ENCODE measurements around the gene OBSL1. TPM values are rescaled to one million over a fixed set of nuclear protein-coding genes. Genes with fewer than 3 reads are reported as not detected.
A peak's percentile ranks its signal among the peaks of the same experiment; 100 is the strongest.

Gene OBSL1
- total and polyA plus RNA-seq, 7 experiments from 2014 or later = 0.19 to 7.1 (median 4.0) TPM; not detected in 4

- CTCF ChIA-PET = no interaction called here
- H3K36me3 Mint-ChIP-seq = no peaks in the 10 kb centered on the region
- DNase-seq (peak; percentile 62 to 89 (median 73)), ATAC-seq (peak; percentile 94)
- Histone ChIP-seq H3K36me3 (ENCODE audit: control insufficient read depth in 2 of 3, insufficient read depth in 3 of 3, low read length in 3 of 3) (no peaks in the 10 kb centered on the region), H3K27ac (ENCODE audit: low read depth, low read length) (no peak overlapping the region), H3K9me3 (ENCODE audit: control insufficient read depth in 2 of 3, low read length in 3 of 3) (no peaks in the 10 kb centered on the region), H3K27me3 (ENCODE audit: control insufficient read depth in 2 of 2, insufficient read depth in 2 of 2, low read length in 2 of 2) (peaks cover 3 to 17% of the 10 kb centered on the region in 2 donors), H3K4me3 (ENCODE audit: low read length) (peak overlapping the region; percentile 57), H3K4me1 (ENCODE audit: control insufficient read depth in 2 of 2, insufficient read depth in 2 of 2, low read length in 2 of 2) (peaks cover 5 to 13% of the 10 kb centered on the region in 2 donors)
- peak overlapping the region; percentile 60 to 85 (median 78) for H3K4me3 Mint-ChIP-seq
- H3K4me1 Mint-ChIP-seq = peaks cover 5 to 20% (median 8%) of the 10 kb centered on the region in 7 donors
- H3K27me3 Mint-ChIP-seq = peaks cover 0 to 48% (median 33%) of the 10 kb centered on the region in 5 donors
- peak overlapping the region in 3 of 9 donors; percentile 14 to 59 (median 48) for H3K27ac Mint-ChIP-seq
- POLR2A ChIA-PET = interaction anchor here (0.6 to 1.6 kb wide), 4 partner anchors 9 to 101 kb away, joined by 3 to 6 read pairs (median 4); partner anchors contain the start of genes CHPF and TMEM198
- intact Hi-C loops (cut with micrococcal nuclease) = loop anchor here (1.0 to 2.0 kb wide), 4 partner anchors 9 to 54 kb away; partner anchors contain the start of genes CHPF (in 2 of the 2), GMPPA (in 2 of the 2) and STK11IP (in 2 of the 2)
- H3K9me3 Mint-ChIP-seq = no peaks in the 10 kb centered on the region
Measured at GRCh38 chr2:219552382-219553167, 18.8 kb downstream of the OBSL1 start.

DNA sequence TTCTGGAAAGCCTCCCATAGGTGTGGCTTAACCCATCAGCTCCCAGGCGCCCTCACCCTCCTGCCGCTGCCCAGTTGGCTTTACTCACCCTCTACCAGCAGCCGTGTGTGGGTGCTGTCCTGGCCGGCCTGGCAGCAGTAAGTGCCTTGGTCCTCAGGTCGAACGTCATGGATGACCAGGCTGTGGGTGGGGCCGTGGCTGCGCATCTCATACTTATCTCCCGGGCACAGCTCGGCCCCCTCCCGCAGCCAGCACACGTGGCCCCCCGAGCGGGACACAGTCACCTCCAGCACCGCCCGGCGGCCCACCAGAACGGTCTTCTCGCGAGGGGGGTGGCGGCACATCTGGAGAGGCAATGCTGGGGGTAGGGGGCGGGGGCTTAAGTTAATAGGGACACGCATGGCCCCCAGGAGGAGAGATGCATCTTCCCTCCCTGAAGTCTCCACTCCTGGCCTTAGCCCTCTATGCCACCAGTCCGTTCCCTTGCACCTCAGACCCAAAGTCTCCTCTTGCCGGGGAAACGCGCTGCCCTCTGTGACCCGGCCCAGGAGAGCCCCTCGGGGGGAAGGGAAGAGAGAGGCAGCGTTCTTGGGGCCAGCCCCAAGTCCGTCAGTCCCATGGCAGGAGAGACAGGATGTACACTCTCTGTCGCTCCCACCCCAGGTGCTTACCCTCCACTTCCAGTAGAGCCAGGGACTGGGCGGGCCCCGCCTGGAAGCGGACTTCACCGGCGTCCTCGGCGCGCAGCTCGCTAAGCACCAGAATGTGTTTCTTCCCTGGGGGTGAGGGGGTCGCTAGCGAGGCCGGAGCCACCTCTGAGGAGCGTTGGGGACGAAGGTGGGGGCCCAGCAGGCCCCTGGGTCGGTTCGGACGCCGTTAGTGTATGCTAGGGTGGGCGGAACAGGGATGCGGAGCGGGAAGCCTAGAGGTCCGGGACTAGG is 19.6 kb downstream of the OBSL1 start:
- Histone ChIP-seq H3K27ac (ENCODE audit: low read depth, low read length) (no peak overlapping the region), H3K36me3 (ENCODE audit: control insufficient read depth in 2 of 3, insufficient read depth in 3 of 3, low read length in 3 of 3) (no peaks in the 10 kb centered on the region), H3K9me3 (ENCODE audit: control insufficient read depth in 2 of 3, low read length in 3 of 3) (no peaks in the 10 kb centered on the region), H3K4me1 (ENCODE audit: control insufficient read depth in 2 of 2, insufficient read depth in 2 of 2, low read length in 2 of 2) (peaks cover 5 to 13% of the 10 kb centered on the region in 2 donors), H3K27me3 (ENCODE audit: control insufficient read depth in 2 of 2, insufficient read depth in 2 of 2, low read length in 2 of 2) (peaks cover 3 to 17% of the 10 kb centered on the region in 2 donors), H3K4me3 (ENCODE audit: low read length) (peak overlapping the region; percentile 57)
- peak overlapping the region in 4 of 9 donors; percentile 14 to 59 (median 54) for H3K27ac Mint-ChIP-seq
- ChIA-PET POLR2A (interaction anchor here (0.6 to 1.6 kb wide), 3 partner anchors 8 to 102 kb away, joined by 3 to 6 read pairs (median 4); partner anchors contain the start of genes CHPF and TMEM198), CTCF (no interaction called here)
- peak overlapping the region; percentile 60 to 85 (median 78) for H3K4me3 Mint-ChIP-seq
- H3K9me3 Mint-ChIP-seq = no peaks in the 10 kb centered on the region
- intact Hi-C loops (cut with micrococcal nuclease) = loop anchor here (1.0 to 2.0 kb wide), 4 partner anchors 8 to 53 kb away; partner anchors contain the start of genes CHPF (in 2 of the 2), GMPPA (in 2 of the 2) and STK11IP (in 2 of the 2)
- ATAC-seq (peak; percentile 1), DNase-seq (peak in 6 of 9 donors; percentile 17 to 38 (median 26))
- H3K36me3 Mint-ChIP-seq = no peaks in the 10 kb centered on the region
- H3K27me3 Mint-ChIP-seq = peaks cover 0 to 45% (median 32%) of the 10 kb centered on the region in 5 donors
- H3K4me1 Mint-ChIP-seq = peaks cover 5 to 20% (median 8%) of the 10 kb centered on the region in 7 donors

DNA sequence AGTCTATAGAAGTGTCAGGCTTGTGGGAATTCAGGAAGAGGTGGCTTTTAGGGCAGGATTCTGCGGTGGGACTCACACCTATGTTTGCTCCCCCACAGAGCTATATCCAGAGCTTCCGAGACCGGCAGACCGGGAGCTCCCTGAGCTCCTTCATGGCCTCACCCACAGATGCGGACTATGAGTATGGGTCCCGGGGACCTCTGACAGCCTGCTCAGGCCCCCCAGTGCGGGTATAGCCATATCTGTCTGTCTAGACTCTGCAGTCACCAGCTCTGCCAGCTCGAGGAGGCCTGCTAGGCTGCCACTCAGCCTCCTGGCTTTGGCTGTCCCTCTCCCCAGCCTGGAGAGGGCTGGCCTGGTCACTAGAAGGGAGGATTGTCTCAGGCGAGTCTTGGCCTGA is 21.7 kb downstream of the OBSL1 start:
- intact Hi-C loops (cut with micrococcal nuclease) = no loop called here

DNA sequence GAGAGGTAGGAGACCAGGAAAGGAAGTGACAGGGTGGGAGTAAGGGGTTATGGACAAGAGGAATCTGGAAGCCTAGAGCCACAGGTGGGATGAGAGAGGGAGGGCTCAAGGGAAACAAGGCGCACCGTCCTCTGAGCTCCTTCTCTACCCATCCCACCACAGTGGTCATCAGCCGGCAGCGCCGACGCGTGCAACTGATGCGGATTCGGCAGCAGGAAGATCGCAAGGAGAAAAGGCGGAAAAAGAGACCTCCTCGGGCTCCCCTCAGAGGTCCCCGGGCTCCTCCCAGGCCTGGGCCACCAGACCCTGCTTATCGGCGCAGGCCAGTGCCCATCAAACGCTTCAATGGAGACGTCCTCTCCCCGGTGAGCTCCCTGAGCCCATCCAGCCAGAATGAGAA is 22.3 kb downstream of the OBSL1 start:
- CTCF ChIA-PET = no interaction called here
- H3K4me3 Mint-ChIP-seq = peak overlapping the region in 1 of 10 donors; percentile 8
- ATAC-seq = no peak

More for the DNA sequence above, 21.7 kb downstream of the OBSL1 start:
- Histone ChIP-seq H3K4me3 (ENCODE audit: low read length) (no peak overlapping the region), H3K36me3 (ENCODE audit: control insufficient read depth in 2 of 3, insufficient read depth in 3 of 3, low read length in 3 of 3) (no peaks in the 10 kb centered on the region), H3K27me3 (ENCODE audit: control insufficient read depth in 2 of 2, insufficient read depth in 2 of 2, low read length in 2 of 2) (peaks cover 3 to 17% of the 10 kb centered on the region in 2 donors), H3K9me3 (ENCODE audit: control insufficient read depth in 2 of 3, low read length in 3 of 3) (no peaks in the 10 kb centered on the region), H3K27ac (ENCODE audit: low read depth, low read length) (no peak overlapping the region), H3K4me1 (ENCODE audit: control insufficient read depth in 2 of 2, insufficient read depth in 2 of 2, low read length in 2 of 2) (peaks cover 5 to 13% of the 10 kb centered on the region in 2 donors)
- Mint-ChIP-seq H3K4me3 (no peak overlapping the region), H3K9me3 (no peaks in the 10 kb centered on the region), H3K27ac (no peak overlapping the region), H3K4me1 (peaks cover 8 to 24% (median 13%) of the 10 kb centered on the region in 7 donors), H3K27me3 (peaks cover 0 to 47% (median 26%) of the 10 kb centered on the region in 5 donors), H3K36me3 (no peaks in the 10 kb centered on the region)
- POLR2A ChIA-PET = interaction anchor here (1.4 kb wide), 1 partner anchor 10 kb away, joined by 3 read pairs; no protein-coding TSS in a partner anchor
- DNase-seq = no peak
- CTCF ChIA-PET = no interaction called here
- no peak for ATAC-seq

GRCh38 chr2:219547621-219548020 is 23.7 kb downstream of the OBSL1 start:
- no peaks in the 10 kb centered on the region for H3K9me3 ChIP-seq (ENCODE audit: control insufficient read depth in 2 of 3, low read length in 3 of 3)
- peaks cover 0 to 5% of the 10 kb centered on the region in 2 donors for H3K27me3 ChIP-seq (ENCODE audit: control insufficient read depth in 2 of 2, insufficient read depth in 2 of 2, low read length in 2 of 2)
- ATAC-seq = no peak
- Mint-ChIP-seq H3K9me3 (peaks cover 0 to 3% (median 0%) of the 10 kb centered on the region in 11 donors), H3K4me1 (peaks cover 16 to 25% (median 19%) of the 10 kb centered on the region in 7 donors), H3K27me3 (peaks cover 0 to 40% (median 21%) of the 10 kb centered on the region in 5 donors), H3K36me3 (no peaks in the 10 kb centered on the region), H3K27ac (no peak overlapping the region), H3K4me3 (no peak overlapping the region)
- POLR2A ChIA-PET = no interaction called here
- H3K36me3 ChIP-seq (ENCODE audit: control insufficient read depth in 2 of 3, insufficient read depth in 3 of 3, low read length in 3 of 3) = no peaks in the 10 kb centered on the region
- intact Hi-C loops (cut with micrococcal nuclease) = no loop called here
- no peak overlapping the region for H3K27ac ChIP-seq (ENCODE audit: low read depth, low read length)
- CTCF ChIA-PET = no interaction called here
- DNase-seq = no peak
- H3K4me1 ChIP-seq (ENCODE audit: control insufficient read depth in 2 of 2, insufficient read depth in 2 of 2, low read length in 2 of 2) = peaks cover 8% of the 10 kb centered on the region in 2 donors
- no peak overlapping the region for H3K4me3 ChIP-seq (ENCODE audit: low read length)

More for the DNA sequence above, 22.3 kb downstream of the OBSL1 start:
- no peak overlapping the region for H3K27ac ChIP-seq (ENCODE audit: low read depth, low read length)
- H3K27ac Mint-ChIP-seq = no peak overlapping the region
- intact Hi-C loops (cut with micrococcal nuclease) = no loop called here
- peaks cover 5 to 13% of the 10 kb centered on the region in 2 donors for H3K4me1 ChIP-seq (ENCODE audit: control insufficient read depth in 2 of 2, insufficient read depth in 2 of 2, low read length in 2 of 2)
- H3K4me1 Mint-ChIP-seq = peaks cover 14 to 28% (median 19%) of the 10 kb centered on the region in 7 donors
- POLR2A ChIA-PET = interaction anchor here (1.4 kb wide), 1 partner anchor 11 kb away, joined by 3 read pairs; no protein-coding TSS in a partner anchor
- no peak overlapping the region for H3K4me3 ChIP-seq (ENCODE audit: low read length)
- peaks cover 2 to 14% of the 10 kb centered on the region in 2 donors for H3K27me3 ChIP-seq (ENCODE audit: control insufficient read depth in 2 of 2, insufficient read depth in 2 of 2, low read length in 2 of 2)
- H3K27me3 Mint-ChIP-seq = peaks cover 0 to 50% (median 23%) of the 10 kb centered on the region in 5 donors
- peaks cover 0 to 3% (median 0%) of the 10 kb centered on the region in 11 donors for H3K9me3 Mint-ChIP-seq
- no peaks in the 10 kb centered on the region for H3K9me3 ChIP-seq (ENCODE audit: control insufficient read depth in 2 of 3, low read length in 3 of 3)
- no peaks in the 10 kb centered on the region for H3K36me3 ChIP-seq (ENCODE audit: control insufficient read depth in 2 of 3, insufficient read depth in 3 of 3, low read length in 3 of 3)
- H3K36me3 Mint-ChIP-seq = no peaks in the 10 kb centered on the region
- DNase-seq = no peak

DNA sequence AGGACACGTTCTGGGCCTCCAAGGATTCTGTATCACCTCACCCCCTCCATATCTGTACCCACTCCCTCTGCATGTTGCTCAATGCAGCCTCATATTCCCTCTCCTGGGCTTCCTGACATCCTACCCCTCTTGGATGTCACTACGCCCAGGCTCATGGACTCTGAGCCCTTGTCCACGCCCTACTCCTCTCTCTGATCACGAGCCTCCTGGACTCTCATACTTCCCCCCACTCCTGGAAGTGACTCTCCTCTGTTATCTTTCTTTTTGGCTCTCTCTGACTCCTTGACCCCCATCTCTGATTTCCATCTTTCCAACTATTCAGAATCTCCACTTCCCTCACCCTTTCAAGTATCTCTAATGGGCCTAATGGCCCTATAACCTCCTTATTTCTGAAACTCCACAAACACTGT is 25.4 kb downstream of the OBSL1 start:
- CTCF ChIA-PET = no interaction called here
- no peak for ATAC-seq

More for the DNA sequence above, 25.4 kb downstream of the OBSL1 start:
- Mint-ChIP-seq H3K4me3 (peak overlapping the region in 5 of 10 donors; percentile 15 to 39 (median 25)), H3K27ac (no peak overlapping the region), H3K9me3 (peaks cover 0 to 3% (median 0%) of the 10 kb centered on the region in 11 donors), H3K36me3 (peaks cover 0 to 2% (median 0%) of the 10 kb centered on the region in 5 donors), H3K4me1 (peaks cover 20 to 30% (median 25%) of the 10 kb centered on the region in 7 donors), H3K27me3 (peaks cover 0 to 31% (median 18%) of the 10 kb centered on the region in 5 donors)
- DNase-seq = no peak
- H3K36me3 ChIP-seq (ENCODE audit: control insufficient read depth in 2 of 3, insufficient read depth in 3 of 3, low read length in 3 of 3) = no peaks in the 10 kb centered on the region
- no peak overlapping the region for H3K4me3 ChIP-seq (ENCODE audit: low read length)
- H3K9me3 ChIP-seq (ENCODE audit: control insufficient read depth in 2 of 3, low read length in 3 of 3) = no peaks in the 10 kb centered on the region
- POLR2A ChIA-PET = no interaction called here
- H3K4me1 ChIP-seq (ENCODE audit: control insufficient read depth in 2 of 2, insufficient read depth in 2 of 2, low read length in 2 of 2) = peaks cover 10 to 12% of the 10 kb centered on the region in 2 donors
- no peak overlapping the region for H3K27ac ChIP-seq (ENCODE audit: low read depth, low read length)
- intact Hi-C loops (cut with micrococcal nuclease) = no loop called here
- H3K27me3 ChIP-seq (ENCODE audit: control insufficient read depth in 2 of 2, insufficient read depth in 2 of 2, low read length in 2 of 2) = no peaks in the 10 kb centered on the region

All from naive thymus-derived CD4-positive, alpha-beta T cell (primary cell).